Right lobe of liver (tissue), 4 donors: Measurements from ENCODE around the gene ADAMTS6.

Source experiments
- CTCF ChIP-seq, 4 donors: fragments of 200-600 bp in 3 of 4; fragments of 450-650 bp in 1 of 4; IDR thresholded peaks; one replicate each; pipeline versions ENCODE4 v1.5.1 to v1.8.0; 2016 to 2022; ENCODE audit warnings: antibody characterized with exemption in 4 of 4, mild to moderate bottlenecking in 2 of 4
- POLR2A ChIP-seq: fragments of 450-650 bp; IDR thresholded peaks from one replicate; pipeline ENCODE4 v1.6.1; 2017; ENCODE audit warnings: antibody characterized with exemption, mild to moderate bottlenecking
- donor health status: DM: no; HTN: no; CAD: no.
- donor health status: DM: no; HTN: no; CAD: no.
- donor health status: DM: no; HTN: yes; CAD: no.

DNA sequence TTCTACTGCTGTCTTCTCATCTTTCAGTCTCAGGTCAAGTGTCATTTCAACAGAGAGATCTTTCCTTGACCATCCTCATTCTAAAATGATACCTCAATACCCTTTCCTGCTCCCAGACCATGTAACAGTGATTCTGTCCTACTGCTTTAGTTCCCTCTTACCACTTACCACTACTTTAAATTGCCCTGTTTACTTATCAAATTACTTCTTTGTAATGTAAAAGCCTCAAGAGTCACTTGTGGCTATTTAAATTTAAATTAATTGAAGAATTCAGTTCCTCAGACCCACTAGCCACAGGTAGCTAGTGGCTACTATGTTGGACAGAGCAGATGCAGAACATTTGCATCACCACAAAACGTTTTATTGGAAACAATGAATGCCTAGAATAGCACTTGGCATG lies 217.3 kb downstream of the ADAMTS6 start:
- TF ChIP-seq POLR2A, result no peak
- no peak for TF ChIP-seq CTCF (IDR thresholded peaks at IDR 0.05)
